Panc1 (cell line): Measurements from ENCODE around the gene KIF2A.

ENCODE experiments used
- POLR2AphosphoS5 ChIP-seq: IDR thresholded peaks from 2 replicates; pipeline ENCODE4 v1.6.1; 2012; ENCODE audit warnings: mild to moderate bottlenecking, low read depth, low read length, moderate library complexity
- REST ChIP-seq, 2 experiments: IDR thresholded peaks; 2 replicates each; pipeline ENCODE4 v1.6.1; 2011 to 2012; ENCODE audit warnings: low read depth in 2 of 2, control low read depth in 1 of 2, low read length in 1 of 2, mild to moderate bottlenecking in 1 of 2, moderate library complexity in 1 of 2; ENCODE audit not compliant: insufficient read depth in 1 of 2
- SIN3A ChIP-seq: IDR thresholded peaks from 2 replicates; pipeline ENCODE4 v1.6.1; 2012; ENCODE audit warnings: low read depth, mild to moderate bottlenecking, low read length, moderate library complexity, borderline replicate concordance; ENCODE audit not compliant: insufficient read depth
- TF ChIP-seq, protein P1 (sequence below): fragments of 450-650 bp; IDR thresholded peaks from 2 replicates; pipeline ENCODE4 v1.5.1; 2017; ENCODE audit warnings: mild to moderate bottlenecking

- TF ChIP-seq, protein P1, sequence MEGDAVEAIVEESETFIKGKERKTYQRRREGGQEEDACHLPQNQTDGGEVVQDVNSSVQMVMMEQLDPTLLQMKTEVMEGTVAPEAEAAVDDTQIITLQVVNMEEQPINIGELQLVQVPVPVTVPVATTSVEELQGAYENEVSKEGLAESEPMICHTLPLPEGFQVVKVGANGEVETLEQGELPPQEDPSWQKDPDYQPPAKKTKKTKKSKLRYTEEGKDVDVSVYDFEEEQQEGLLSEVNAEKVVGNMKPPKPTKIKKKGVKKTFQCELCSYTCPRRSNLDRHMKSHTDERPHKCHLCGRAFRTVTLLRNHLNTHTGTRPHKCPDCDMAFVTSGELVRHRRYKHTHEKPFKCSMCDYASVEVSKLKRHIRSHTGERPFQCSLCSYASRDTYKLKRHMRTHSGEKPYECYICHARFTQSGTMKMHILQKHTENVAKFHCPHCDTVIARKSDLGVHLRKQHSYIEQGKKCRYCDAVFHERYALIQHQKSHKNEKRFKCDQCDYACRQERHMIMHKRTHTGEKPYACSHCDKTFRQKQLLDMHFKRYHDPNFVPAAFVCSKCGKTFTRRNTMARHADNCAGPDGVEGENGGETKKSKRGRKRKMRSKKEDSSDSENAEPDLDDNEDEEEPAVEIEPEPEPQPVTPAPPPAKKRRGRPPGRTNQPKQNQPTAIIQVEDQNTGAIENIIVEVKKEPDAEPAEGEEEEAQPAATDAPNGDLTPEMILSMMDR, result no peak
- TF ChIP-seq POLR2AphosphoS5, result no peak
- TF ChIP-seq REST (IDR thresholded peaks at IDR 0.05; ENCODE audit: insufficient read depth in 1 of 2, low read depth in 2 of 2, low read length in 1 of 2), result no peak
- no peak for TF ChIP-seq SIN3A
These were observed 80.8 kb downstream of the KIF2A start for GRCh38 chr5:62386824-62387223.
